Neural cell (in vitro differentiated cells): ENCODE data around the gene HRAS.

Experiments used
- EP300 ChIP-seq: fragments of 450-650 bp; conservative IDR thresholded peaks from 2 replicates; pipeline ENCODE4 v1.6.1; 2014; ENCODE audit warnings: antibody characterized with exemption, mild to moderate bottlenecking, moderate library complexity; ENCODE audit not compliant: poor library complexity, severe bottlenecking
- EZH2 ChIP-seq: fragments of 200-600, 300-800 bp; shearing (Covaris generic), sonication (generic); IDR thresholded peaks from 2 replicates; pipeline ENCODE4 v1.6.1; 2014; ENCODE audit warnings: antibody characterized with exemption, low read length, borderline replicate concordance, mild to moderate bottlenecking; ENCODE audit not compliant: insufficient read depth, poor library complexity, severe bottlenecking
- POLR2AphosphoS5 ChIP-seq: IDR thresholded peaks from 2 replicates; pipeline ENCODE4 v1.6.1; 2012
- TAF1 ChIP-seq: IDR thresholded peaks from 2 replicates; pipeline ENCODE4 v1.6.1; 2012; ENCODE audit warnings: low read depth
- TF ChIP-seq, protein P1 (sequence below): fragments of 450-650 bp; IDR thresholded peaks from 2 replicates; pipeline ENCODE4 v1.5.1; 2014; ENCODE audit warnings: antibody characterized with exemption, mild to moderate bottlenecking, moderate library complexity; ENCODE audit not compliant: poor library complexity, severe bottlenecking

DNA sequence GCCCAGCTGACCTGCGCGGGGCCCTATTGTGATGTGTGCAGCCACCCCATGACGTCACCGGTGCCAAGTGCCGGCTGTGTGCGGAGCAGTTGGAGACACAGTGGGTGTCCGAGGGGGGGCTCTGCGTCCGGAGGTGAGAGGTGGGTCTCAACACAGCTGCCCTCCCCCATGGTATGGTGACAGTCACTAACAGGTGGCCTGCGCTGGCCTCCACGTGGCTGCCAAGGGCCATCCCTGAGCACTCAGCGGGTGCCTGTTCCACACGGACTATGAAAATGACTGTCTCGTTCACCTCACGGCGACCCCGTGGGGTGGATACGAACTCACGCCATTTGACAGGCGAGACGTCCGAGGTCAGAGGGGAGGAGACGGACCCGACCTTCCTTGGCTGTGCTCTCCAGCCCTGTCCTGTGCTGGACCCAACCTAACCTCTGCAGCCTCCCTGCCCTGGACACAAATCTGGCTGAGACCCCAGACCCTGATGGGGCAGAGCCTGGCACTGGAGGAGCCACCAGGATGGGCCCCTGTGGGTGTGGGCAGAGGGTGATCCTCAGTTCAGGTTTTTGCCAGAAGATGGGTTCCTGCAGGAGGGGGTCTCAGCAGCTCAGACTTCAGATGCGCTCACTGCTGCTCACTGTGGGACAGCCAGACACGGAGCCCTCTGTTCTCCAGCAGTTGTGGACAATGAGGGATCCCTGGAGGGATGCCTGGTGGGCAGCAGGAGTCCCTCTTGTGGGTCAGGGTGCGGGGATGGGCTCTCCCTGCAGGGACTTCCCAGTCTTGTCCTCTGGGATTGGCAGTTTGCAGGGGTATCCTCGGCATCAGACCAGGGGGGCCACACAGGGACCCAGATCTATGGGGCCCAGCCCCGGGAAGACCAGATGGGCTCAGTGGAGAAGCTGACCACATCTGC is 6.3 kb downstream of the HRAS start:
- TF ChIP-seq, protein P1, sequence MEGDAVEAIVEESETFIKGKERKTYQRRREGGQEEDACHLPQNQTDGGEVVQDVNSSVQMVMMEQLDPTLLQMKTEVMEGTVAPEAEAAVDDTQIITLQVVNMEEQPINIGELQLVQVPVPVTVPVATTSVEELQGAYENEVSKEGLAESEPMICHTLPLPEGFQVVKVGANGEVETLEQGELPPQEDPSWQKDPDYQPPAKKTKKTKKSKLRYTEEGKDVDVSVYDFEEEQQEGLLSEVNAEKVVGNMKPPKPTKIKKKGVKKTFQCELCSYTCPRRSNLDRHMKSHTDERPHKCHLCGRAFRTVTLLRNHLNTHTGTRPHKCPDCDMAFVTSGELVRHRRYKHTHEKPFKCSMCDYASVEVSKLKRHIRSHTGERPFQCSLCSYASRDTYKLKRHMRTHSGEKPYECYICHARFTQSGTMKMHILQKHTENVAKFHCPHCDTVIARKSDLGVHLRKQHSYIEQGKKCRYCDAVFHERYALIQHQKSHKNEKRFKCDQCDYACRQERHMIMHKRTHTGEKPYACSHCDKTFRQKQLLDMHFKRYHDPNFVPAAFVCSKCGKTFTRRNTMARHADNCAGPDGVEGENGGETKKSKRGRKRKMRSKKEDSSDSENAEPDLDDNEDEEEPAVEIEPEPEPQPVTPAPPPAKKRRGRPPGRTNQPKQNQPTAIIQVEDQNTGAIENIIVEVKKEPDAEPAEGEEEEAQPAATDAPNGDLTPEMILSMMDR = no peak
- TF ChIP-seq EP300 (no peak), EZH2 (no peak), POLR2AphosphoS5 (no peak), TAF1 (no peak)
